ENCODE data around the gene FOCAD. TPM values are rescaled to one million over a fixed set of nuclear protein-coding genes. Genes with fewer than 3 reads are reported as not detected.

The FOCAD gene
- total and polyA plus RNA-seq, 2 of the 8 experiments (the other 6 are each of a cell fraction or from before 2014, with no cell fraction given): 22.0 to 38.4 TPM

- H3K27ac ChIP-seq (ENCODE audit: low read depth, low read length): no peak overlapping the region
- no peak overlapping the region for H3K4me3 ChIP-seq (ENCODE audit: extremely low read depth in 1 of 4, insufficient read depth in 2 of 4, low read depth in 3 of 4, low read length in 4 of 4)
- H3K56ac ChIP-seq (replicated peaks; ENCODE audit: insufficient read length, low read depth, low read length): no peak overlapping the region
- H4K5ac ChIP-seq (ENCODE audit: insufficient read length, low read depth, low read length): no peak overlapping the region
- H3K23me2 ChIP-seq (ENCODE audit: low read depth, low read length): peaks cover 3% of the 10 kb centered on the region; the same call in 1 of the 2 replicates
- H2BK5ac ChIP-seq (ENCODE audit: low read depth, low read length): no peak overlapping the region
- no peak overlapping the region for H2AFZ ChIP-seq (ENCODE audit: low read length)
- no peak overlapping the region for H2BK120ac ChIP-seq (replicated peaks; ENCODE audit: low read depth, low read length)
- H3K18ac ChIP-seq (ENCODE audit: extremely low read depth, low read length): no peak overlapping the region
- TF ChIP-seq BCL11A (IDR thresholded peaks at IDR 0.05; ENCODE audit: low read depth in 2 of 2, low read length in 2 of 2) (no peak), ATF2 (IDR thresholded peaks at IDR 0.05; ENCODE audit: low read length) (no peak), NANOG (IDR thresholded peaks at IDR 0.05; ENCODE audit: insufficient read depth, low read depth, low read length, poor library complexity, severe bottlenecking) (no peak), SAP30 (IDR thresholded peaks at IDR 0.05; ENCODE audit: insufficient read depth, insufficient replicate concordance, low read length) (no peak), BACH1 (IDR thresholded peaks at IDR 0.05; ENCODE audit: low read length) (no peak), TAF7 (optimal IDR thresholded peaks at IDR 0.05; ENCODE audit: borderline replicate concordance, low read depth, low read length) (no peak), FOSL1 (IDR thresholded peaks at IDR 0.05; ENCODE audit: insufficient read depth, low read depth, low read length) (no peak), GTF2F1 (IDR thresholded peaks at IDR 0.05; ENCODE audit: borderline replicate concordance, low read depth, low read length) (no peak), USF2 (IDR thresholded peaks at IDR 0.05; ENCODE audit: low read length) (no peak), SP2 (IDR thresholded peaks at IDR 0.05; ENCODE audit: low read length) (no peak)
- ChIA-PET POLR2A (ENCODE audit: partially characterized antibody) (no interaction called here), CTCF (ENCODE audit: partially characterized antibody) (interaction anchor here (1.4 kb wide), 1 partner anchor 12 kb away, joined by 4 read pairs; no protein-coding TSS in a partner anchor)
- no peaks in the 10 kb centered on the region for H3K9me3 ChIP-seq (ENCODE audit: insufficient read depth in 2 of 2, low read depth in 1 of 2, low read length in 1 of 2)
- H2BK15ac ChIP-seq (ENCODE audit: low read length): no peak overlapping the region
- no peaks in the 10 kb centered on the region for H3K79me1 ChIP-seq (ENCODE audit: low read depth, low read length)
- H4K20me1 ChIP-seq (replicated peaks in 1 of 2; ENCODE audit: control insufficient read depth in 1 of 2, insufficient read depth in 2 of 2, low read length in 2 of 2): no peaks in the 10 kb centered on the region
- H3K4me1 ChIP-seq (replicated peaks in 1 of 4; ENCODE audit: control insufficient read depth in 3 of 4, insufficient read depth in 4 of 4, low read length in 3 of 4): peaks cover 0 to 7% (median 5%) of the 10 kb centered on the region in 4 experiments; a peak in 5 of 7 replicates
- H4K91ac ChIP-seq (replicated peaks; ENCODE audit: insufficient read length, low read length): no peak overlapping the region
- H3K23ac ChIP-seq (ENCODE audit: insufficient read length): no peak overlapping the region
- no peak overlapping the region for H2AK5ac ChIP-seq (ENCODE audit: low read depth, low read length)
- WGBS, 2 experiments (ENCODE audit: extremely low coverage in 1 of 2, insufficient coverage in 1 of 2, insufficient read length in 1 of 2, insufficient replicate concordance in 2 of 2, low coverage in 1 of 2, low lambda C conversion rate in 2 of 2, missing lambda C conversion rate in 1 of 2): 89% methylated on average over 4 of the region's 4 CpGs; no CpG with 5 or more reads in 1 of the 2 experiments
- no peak overlapping the region for H2BK20ac ChIP-seq (ENCODE audit: low read length)
- H3K79me2 ChIP-seq (ENCODE audit: control insufficient read depth in 1 of 2, insufficient read depth in 2 of 2, low read length in 2 of 2): no peaks in the 10 kb centered on the region
- no peak overlapping the region for H3K14ac ChIP-seq (ENCODE audit: insufficient read length)
- H3K4ac ChIP-seq (replicated peaks; ENCODE audit: insufficient read length, low read depth, low read length): no peak overlapping the region
- H3K27me3 ChIP-seq (replicated peaks in 1 of 4; ENCODE audit: control insufficient read depth in 3 of 4, extremely low read depth in 1 of 4, insufficient read depth in 3 of 4, low read length in 3 of 4): no peaks in the 10 kb centered on the region
- DNase-seq (ENCODE audit: low read depth in 1 of 2, low spot score in 2 of 2): no peak
- no peak overlapping the region for H3K9ac ChIP-seq (replicated peaks in 1 of 4; ENCODE audit: extremely low read depth in 1 of 4, low read depth in 3 of 4, low read length in 3 of 4)
- H3K36me3 ChIP-seq (ENCODE audit: control insufficient read depth in 2 of 4, insufficient read depth in 4 of 4, low read length in 3 of 4): no peaks in the 10 kb centered on the region; a peak in 1 of 8 replicates
- no peak overlapping the region for H4K8ac ChIP-seq (ENCODE audit: extremely low read depth, insufficient read depth, low read length)
- H2BK12ac ChIP-seq (ENCODE audit: low read depth, low read length): no peak overlapping the region
- FAIRE-seq: no peak
- no peak overlapping the region for H3K4me2 ChIP-seq (ENCODE audit: insufficient read depth in 1 of 2, low read depth in 2 of 2, low read length in 2 of 2)
These were observed 186.1 kb downstream of the FOCAD start for GRCh38 chr9:20870115-20870514.

Data from H1 (cell line).